Ramos (cell line): ENCODE results near the gene ZGLP1.
"Not testable (repeated sequence)": the region's sequence is repeated elsewhere in the genome, so short reads cannot be mapped to it uniquely, and the experiment has no call there.

Experiments
- in situ Hi-C: fragments of 300-500 bp; cut with MboI; formaldehyde crosslinking; loops from one replicate; pipeline ENCODE4 v1.14.3; 2022; ENCODE audit warnings: low sequenced_read_pairs; ENCODE audit not compliant: unreplicated experiment

Gene ZGLP1

GRCh38 chr19:10309423-10309822, at the start of gene ZGLP1:
TSS of gene ZGLP1 (minus strand) at chr19:10309815.
- in situ Hi-C loops: no loop called here

- in situ Hi-C loops: no loop called here
Observed at GRCh38 chr19:10356431-10356830, 46.8 kb upstream of the ZGLP1 start.

- in situ Hi-C loops: no loop called here
Observed at GRCh38 chr19:10353793-10354391, 44.3 kb upstream of the ZGLP1 start.

GRCh38 chr19:10352764-10353671, 43.4 kb upstream of the ZGLP1 start:
- in situ Hi-C loops: no loop called here

- in situ Hi-C loops: no loop called here
Observed at GRCh38 chr19:10346509-10346908, 36.9 kb upstream of the ZGLP1 start.

- in situ Hi-C loops: no loop called here
Observed at GRCh38 chr19:10344780-10345179, 35.2 kb upstream of the ZGLP1 start.

GRCh38 chr19:10343495-10343894, 33.9 kb upstream of the ZGLP1 start:
- in situ Hi-C loops: no loop called here

GRCh38 chr19:10339977-10340376, 30.4 kb upstream of the ZGLP1 start:
- in situ Hi-C loops: no loop called here

- in situ Hi-C loops: no loop called here
Observed at GRCh38 chr19:10339380-10339960, 29.9 kb upstream of the ZGLP1 start, which contains the start of gene ICAM3. TSS of gene ICAM3 (minus strand) at chr19:10339624. CDS start at chr19:10339614, 10 bp downstream.

GRCh38 chr19:10338940-10339339, 29.3 kb upstream of the ZGLP1 start:
- in situ Hi-C loops: no loop called here

GRCh38 chr19:10336725-10337124, 27.1 kb upstream of the ZGLP1 start:
- in situ Hi-C loops: not testable (repeated sequence)

GRCh38 chr19:10335352-10335985, 25.9 kb upstream of the ZGLP1 start:
- in situ Hi-C loops: no loop called here

GRCh38 chr19:10334588-10335351, 25.2 kb upstream of the ZGLP1 start:
- in situ Hi-C loops: no loop called here

GRCh38 chr19:10333758-10334587, 24.4 kb upstream of the ZGLP1 start:
- in situ Hi-C loops: no loop called here

GRCh38 chr19:10332965-10333757, 23.5 kb upstream of the ZGLP1 start, which contains the start of gene RAVER1:
TSS of gene RAVER1 (minus strand) at chr19:10333529. CDS start at chr19:10333507, 22 bp downstream.
- in situ Hi-C loops: no loop called here

- in situ Hi-C loops: no loop called here
Observed at GRCh38 chr19:10332158-10332964, 22.7 kb upstream of the ZGLP1 start.

GRCh38 chr19:10329555-10329954, 19.9 kb upstream of the ZGLP1 start:
- in situ Hi-C loops: no loop called here
